Measurements from ENCODE around the gene RAB14. TPM values are rescaled to one million over a fixed set of nuclear protein-coding genes. Genes with fewer than 3 reads are reported as not detected.

RAB14 gene
- total RNA-seq, 1 donor: 30.0 TPM

DNA sequence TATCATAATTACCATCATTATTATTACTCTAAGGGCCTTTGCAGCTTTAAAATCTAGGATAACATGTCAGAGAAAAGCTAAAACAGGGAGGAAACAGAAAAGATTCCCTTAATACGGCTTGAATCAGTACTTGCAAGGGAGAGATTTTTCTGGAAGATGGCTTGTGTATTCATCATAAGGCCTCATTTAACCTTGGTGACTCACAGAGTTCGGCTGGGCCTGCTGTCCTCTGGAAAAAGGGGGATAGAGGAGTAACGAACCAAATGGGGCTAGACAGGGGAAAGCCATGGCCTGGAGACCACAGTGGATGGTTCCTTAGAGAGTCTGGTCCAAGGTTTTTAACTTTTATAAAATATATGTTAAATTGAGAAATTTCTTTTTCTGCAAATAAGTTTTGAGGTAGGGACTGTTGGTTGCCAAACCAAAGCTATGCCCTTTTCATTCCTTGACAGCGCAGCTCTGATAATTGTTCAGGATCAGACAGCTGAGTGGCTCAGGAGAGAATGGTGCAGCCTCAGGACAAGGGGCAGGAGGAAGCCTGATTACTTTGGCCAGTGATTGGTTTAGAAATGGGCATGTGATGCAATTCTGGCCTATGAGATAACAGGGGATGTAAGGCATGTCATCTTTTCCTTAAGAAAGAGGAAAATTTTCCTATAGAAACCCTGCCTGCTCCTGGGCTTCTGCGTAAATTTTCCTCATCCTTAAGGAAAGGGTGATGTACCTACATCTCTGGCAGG lies 40.7 kb upstream of the RAB14 start:
- no peak overlapping the region for H3K4me3 ChIP-seq (ENCODE audit: insufficient read depth, low read length)
- DNase-seq (ENCODE audit: insufficient read length, low spot score, missing footprints): no peak
- no peaks in the 10 kb centered on the region for H4K20me1 ChIP-seq (ENCODE audit: insufficient read depth, low read length)
- H2AFZ ChIP-seq (ENCODE audit: low read length): peak overlapping the region; percentile 55
- no peaks in the 10 kb centered on the region for H3K79me2 ChIP-seq (ENCODE audit: insufficient read depth, low read length)
- H3K4me2 ChIP-seq (ENCODE audit: insufficient read depth, low read length): no peak overlapping the region
- no peaks in the 10 kb centered on the region for H3K9me3 ChIP-seq (ENCODE audit: low read depth, low read length)
- no peak for TF ChIP-seq CTCF (IDR thresholded peaks at IDR 0.05; ENCODE audit: extremely low read depth, low read depth, low read length)
- H3K36me3 ChIP-seq (ENCODE audit: insufficient read depth, low read length): no peaks in the 10 kb centered on the region
- peak overlapping the region; percentile 41 for H3K27ac ChIP-seq (ENCODE audit: low read depth, low read length)
- no peaks in the 10 kb centered on the region for H3K27me3 ChIP-seq (ENCODE audit: insufficient read depth, low read length)
- H3K4me1 ChIP-seq (ENCODE audit: insufficient read depth, low read length): peaks cover 25% of the 10 kb centered on the region

DNA sequence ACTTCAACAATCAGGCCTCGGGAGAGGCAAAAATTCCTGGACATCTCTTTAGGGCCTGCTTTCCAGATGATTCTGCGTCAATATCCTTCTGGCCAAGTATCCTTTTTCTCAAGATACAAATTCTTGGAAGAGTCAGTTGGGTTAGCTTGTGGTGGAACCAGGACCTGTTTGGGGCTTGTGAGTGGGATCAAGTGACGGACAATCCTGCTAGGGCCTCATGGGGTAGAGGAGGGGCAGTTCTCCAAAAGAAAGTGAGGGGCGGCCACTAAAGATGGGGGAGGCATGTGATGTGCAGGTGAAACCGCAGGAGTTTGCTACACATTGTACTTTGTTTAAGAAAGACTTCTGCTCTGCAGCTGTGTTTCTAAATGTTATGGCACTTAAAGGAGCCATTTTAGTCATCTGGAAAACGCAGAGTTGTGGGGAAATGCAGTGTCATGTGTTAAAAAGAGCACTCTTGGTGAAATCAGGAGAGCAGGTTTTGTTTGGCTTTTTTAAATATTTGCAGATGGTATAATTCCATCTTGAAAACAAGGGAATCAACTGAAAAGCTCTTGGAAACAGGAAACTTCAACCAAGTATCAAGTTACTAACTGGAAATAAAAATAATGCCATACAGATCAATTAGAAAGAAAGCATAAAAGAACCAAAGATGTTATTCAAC lies 38.9 kb upstream of the RAB14 start:
- Histone ChIP-seq H3K27ac (ENCODE audit: low read depth, low read length) (no peak overlapping the region), H3K4me1 (ENCODE audit: insufficient read depth, low read length) (peaks cover 15% of the 10 kb centered on the region), H3K4me3 (ENCODE audit: insufficient read depth, low read length) (no peak overlapping the region), H4K20me1 (ENCODE audit: insufficient read depth, low read length) (no peaks in the 10 kb centered on the region), H3K36me3 (ENCODE audit: insufficient read depth, low read length) (no peaks in the 10 kb centered on the region), H3K9me3 (ENCODE audit: low read depth, low read length) (no peaks in the 10 kb centered on the region), H3K79me2 (ENCODE audit: insufficient read depth, low read length) (no peaks in the 10 kb centered on the region), H3K4me2 (ENCODE audit: insufficient read depth, low read length) (no peak overlapping the region), H2AFZ (ENCODE audit: low read length) (peak overlapping the region; percentile 26), H3K27me3 (ENCODE audit: insufficient read depth, low read length) (no peaks in the 10 kb centered on the region)
- TF ChIP-seq CTCF (IDR thresholded peaks at IDR 0.05; ENCODE audit: extremely low read depth, low read depth, low read length): no peak
- no peak for DNase-seq (ENCODE audit: insufficient read length, low spot score, missing footprints)

GRCh38 chr9:121239851-121240250 lies 38.2 kb upstream of the RAB14 start:
- Histone ChIP-seq H3K4me3 (ENCODE audit: insufficient read depth, low read length) (no peak overlapping the region), H3K36me3 (ENCODE audit: insufficient read depth, low read length) (no peaks in the 10 kb centered on the region), H3K4me2 (ENCODE audit: insufficient read depth, low read length) (no peak overlapping the region), H4K20me1 (ENCODE audit: insufficient read depth, low read length) (no peaks in the 10 kb centered on the region), H2AFZ (ENCODE audit: low read length) (no peak overlapping the region), H3K27ac (ENCODE audit: low read depth, low read length) (no peak overlapping the region), H3K4me1 (ENCODE audit: insufficient read depth, low read length) (peaks cover 15% of the 10 kb centered on the region), H3K27me3 (ENCODE audit: insufficient read depth, low read length) (no peaks in the 10 kb centered on the region), H3K9me3 (ENCODE audit: low read depth, low read length) (no peaks in the 10 kb centered on the region), H3K79me2 (ENCODE audit: insufficient read depth, low read length) (no peaks in the 10 kb centered on the region)
- TF ChIP-seq CTCF (IDR thresholded peaks at IDR 0.05; ENCODE audit: extremely low read depth, low read depth, low read length): no peak
- no peak for DNase-seq (ENCODE audit: insufficient read length, low spot score, missing footprints)

GRCh38 chr9:121239071-121239470 lies 37.4 kb upstream of the RAB14 start:
- H3K27ac ChIP-seq (ENCODE audit: low read depth, low read length): no peak overlapping the region
- H3K4me1 ChIP-seq (ENCODE audit: insufficient read depth, low read length): peaks cover 20% of the 10 kb centered on the region

More at GRCh38 chr9:121239071-121239470, 37.4 kb upstream of the RAB14 start:
- Histone ChIP-seq H3K4me3 (ENCODE audit: insufficient read depth, low read length) (no peak overlapping the region), H3K4me2 (ENCODE audit: insufficient read depth, low read length) (no peak overlapping the region), H2AFZ (ENCODE audit: low read length) (no peak overlapping the region), H3K9me3 (ENCODE audit: low read depth, low read length) (no peaks in the 10 kb centered on the region), H3K27me3 (ENCODE audit: insufficient read depth, low read length) (no peaks in the 10 kb centered on the region), H3K36me3 (ENCODE audit: insufficient read depth, low read length) (no peaks in the 10 kb centered on the region), H3K79me2 (ENCODE audit: insufficient read depth, low read length) (no peaks in the 10 kb centered on the region), H4K20me1 (ENCODE audit: insufficient read depth, low read length) (no peaks in the 10 kb centered on the region)
- TF ChIP-seq CTCF (IDR thresholded peaks at IDR 0.05; ENCODE audit: extremely low read depth, low read depth, low read length): no peak
- DNase-seq (ENCODE audit: insufficient read length, low spot score, missing footprints): no peak

Data from osteoblast (primary cell).